Hindlimb muscle (tissue), 1 donor: ENCODE results near the gene CPSF4L. TPM values are rescaled to one million over a fixed set of nuclear protein-coding genes. Genes with fewer than 3 reads are reported as not detected.
"Not testable (repeated sequence)": the region's sequence is repeated elsewhere in the genome, so short reads cannot be mapped to it uniquely, and the experiment has no call there.

ENCODE experiments used
- DNase-seq: peaks from one replicate; pipeline ENCODE4 v3.0.0-alpha.2; 2013
- polyA plus RNA-seq: library from polyadenylated mRNA; unstranded; fragments of 120-200 nt; gene quantifications from one replicate; pipeline ENCODE4 v1.2.1, GENCODE V29; 2013; ENCODE audit not compliant: insufficient read length

The CPSF4L gene
- polyA plus RNA-seq, 1 donor: not detected

- DNase-seq: no peak
Measured at GRCh38 chr17:73267648-73268537, 6.2 kb upstream of the CPSF4L start.

DNA sequence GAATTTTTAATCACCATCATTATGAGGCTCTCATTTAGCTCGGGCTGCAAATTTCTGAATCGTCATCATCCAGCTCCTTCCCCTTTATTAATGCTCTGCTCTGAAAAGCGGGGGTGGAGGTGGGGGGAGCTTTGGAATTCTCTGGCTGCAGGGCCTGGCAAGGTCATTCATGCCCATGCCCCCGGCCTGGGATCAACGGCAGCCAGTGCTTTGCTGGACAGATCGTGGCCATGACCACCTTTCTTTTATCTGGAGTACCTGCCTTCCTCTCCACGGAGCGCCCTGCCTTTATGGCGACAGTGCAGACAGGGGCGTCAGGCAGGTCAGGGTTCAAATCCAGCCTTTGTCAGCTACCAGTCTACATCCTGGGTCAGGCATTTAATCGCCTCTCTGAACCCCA, 5.1 kb upstream of the CPSF4L start:
- no peak for DNase-seq

DNA sequence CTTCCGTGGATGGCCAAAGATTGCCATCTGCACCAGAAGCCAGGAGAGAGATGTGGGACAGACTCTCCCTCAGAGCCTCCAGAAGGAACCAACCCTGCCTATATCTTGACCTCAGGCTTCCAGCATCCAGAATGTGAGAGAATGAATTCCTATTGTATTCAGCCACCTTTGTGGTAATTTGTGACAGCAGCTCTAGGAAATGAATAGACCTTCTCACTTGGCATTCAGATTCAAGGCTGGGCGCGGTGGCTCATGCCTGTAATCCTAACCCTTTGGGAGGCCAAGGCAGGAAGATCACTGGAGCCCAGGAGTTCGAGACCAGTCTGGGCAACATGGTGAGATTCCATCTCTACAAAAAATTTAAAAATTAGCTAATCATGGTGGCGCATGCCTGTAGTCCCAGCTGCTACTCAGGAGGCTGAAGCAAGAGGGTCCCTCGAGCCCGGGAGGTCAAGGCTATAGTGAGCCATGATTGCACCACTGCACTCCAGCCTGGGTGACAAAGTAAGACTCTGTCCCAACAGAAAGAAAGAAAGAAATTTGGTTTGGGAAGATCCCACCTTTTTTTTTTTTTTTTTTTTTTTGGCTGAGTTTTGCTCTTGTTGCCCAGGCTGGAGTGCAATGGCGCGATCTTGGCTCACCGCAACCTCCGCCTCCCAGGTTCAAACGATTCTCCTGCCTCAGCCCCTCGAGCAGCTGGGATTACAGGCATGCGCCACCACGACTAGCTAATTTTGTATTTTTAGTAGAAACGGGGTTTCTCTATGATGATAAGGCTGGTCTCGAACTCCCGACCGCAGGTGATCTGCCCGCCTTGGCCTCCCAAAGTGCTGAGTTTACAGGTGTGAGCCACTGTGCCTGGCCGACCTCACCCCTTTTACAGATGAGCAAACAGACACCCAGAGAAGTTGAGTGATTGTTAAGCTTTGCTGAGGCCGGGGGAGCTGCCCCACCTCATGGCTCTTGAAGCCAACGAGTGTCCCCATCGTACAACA, 4.3 kb upstream of the CPSF4L start:
- DNase-seq: no peak

DNA sequence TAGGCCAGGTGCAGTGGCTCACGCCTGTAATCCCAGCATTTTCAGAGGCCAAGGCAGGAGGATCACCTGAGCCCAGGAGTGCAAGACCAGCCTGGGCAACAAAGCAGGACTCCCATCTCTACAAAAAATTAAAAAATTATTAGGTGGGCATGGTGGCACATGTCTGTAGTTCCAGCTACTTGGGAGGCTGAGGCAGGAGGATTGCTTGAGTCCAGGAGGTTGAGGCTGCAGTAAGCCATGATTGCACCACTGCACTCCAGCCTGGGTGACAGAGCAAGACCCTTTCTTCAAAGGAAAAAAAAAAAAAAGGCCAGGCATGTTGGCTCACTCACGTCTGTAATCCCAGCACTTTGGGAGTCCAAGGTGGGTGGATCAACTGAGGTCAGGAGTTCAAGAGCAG, 2.8 kb upstream of the CPSF4L start:
- not testable (repeated sequence) for DNase-seq

DNA sequence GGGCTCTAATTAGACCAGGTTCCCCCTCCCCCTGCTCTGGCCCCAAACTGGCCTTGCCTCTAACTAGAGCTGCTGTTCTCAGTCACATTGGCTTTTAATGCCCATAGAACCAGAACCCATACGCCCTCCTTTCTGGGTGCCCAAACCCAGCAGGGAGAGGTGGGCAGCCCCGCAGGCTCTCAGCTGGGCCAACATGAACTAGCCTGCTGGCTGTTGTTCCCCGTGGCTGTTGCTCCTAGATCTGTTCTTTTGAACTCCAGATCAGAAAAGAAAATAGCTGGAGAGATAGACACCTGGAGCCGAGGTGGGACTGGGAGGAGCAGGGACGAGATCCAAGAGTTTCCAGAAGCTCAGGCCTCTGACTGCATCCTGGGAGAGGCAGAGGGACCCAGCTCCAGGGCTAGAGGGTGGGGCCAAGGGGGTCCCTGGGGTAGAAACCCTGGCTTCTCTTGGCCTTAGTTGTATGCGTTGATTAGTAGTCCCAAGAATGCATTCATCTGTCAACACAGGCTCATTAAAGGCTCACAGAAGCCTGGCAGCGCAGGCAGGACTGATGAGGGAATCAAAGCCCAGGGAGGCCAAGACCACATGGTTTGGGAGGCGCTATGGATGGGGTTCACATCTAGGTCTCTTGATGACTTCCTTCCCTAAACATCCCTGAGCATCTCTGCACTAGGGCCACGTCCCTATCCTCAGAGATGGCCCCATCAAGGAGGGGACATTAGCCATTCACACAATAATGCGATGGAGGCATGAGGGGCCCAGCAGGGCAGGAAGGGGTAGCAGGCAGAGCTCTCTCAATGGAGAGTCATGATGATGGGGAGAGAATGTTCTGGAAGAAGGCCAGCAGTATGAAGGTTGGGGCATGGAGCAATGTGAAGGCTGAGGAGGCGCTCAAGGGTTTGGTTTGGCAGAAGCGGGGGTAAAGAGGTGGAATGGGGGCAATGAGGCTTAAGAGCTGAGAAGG, 1.3 kb upstream of the CPSF4L start:
- DNase-seq: no peak

DNA sequence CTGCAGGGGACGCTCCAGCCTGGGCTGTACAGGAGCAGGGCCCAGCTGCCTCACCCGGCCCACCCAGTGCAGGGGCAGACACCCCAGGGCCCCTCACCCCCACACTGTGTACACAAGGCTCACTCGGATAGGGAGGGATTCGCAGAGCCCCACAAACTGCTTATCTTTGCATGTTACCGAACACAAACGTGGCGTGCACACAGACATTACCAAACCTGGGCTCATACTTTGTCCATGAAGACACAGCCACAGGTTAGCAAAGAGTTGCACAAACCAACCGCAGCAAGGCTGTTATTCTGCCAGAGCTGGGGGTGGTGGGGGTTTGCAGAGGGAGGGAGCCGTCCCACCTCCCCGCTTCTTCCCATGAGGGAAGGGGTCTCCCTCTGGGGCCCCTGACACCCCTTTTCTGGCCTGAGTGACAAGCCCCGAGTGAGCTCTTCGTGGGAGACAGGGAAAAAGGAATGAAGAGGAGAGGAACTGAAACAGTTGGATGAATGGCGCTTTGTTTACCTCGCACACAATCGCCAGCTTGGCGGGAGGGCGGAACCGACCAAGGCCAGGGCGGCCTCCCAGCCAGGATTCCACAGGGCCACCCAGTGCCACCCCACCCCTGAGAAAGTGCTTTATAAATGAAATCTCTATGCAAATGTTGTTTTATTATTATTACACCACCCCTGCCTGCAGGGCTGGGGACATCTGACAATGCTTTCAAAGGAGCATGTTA, 434 bp upstream of the CPSF4L start:
- no peak for DNase-seq

DNA sequence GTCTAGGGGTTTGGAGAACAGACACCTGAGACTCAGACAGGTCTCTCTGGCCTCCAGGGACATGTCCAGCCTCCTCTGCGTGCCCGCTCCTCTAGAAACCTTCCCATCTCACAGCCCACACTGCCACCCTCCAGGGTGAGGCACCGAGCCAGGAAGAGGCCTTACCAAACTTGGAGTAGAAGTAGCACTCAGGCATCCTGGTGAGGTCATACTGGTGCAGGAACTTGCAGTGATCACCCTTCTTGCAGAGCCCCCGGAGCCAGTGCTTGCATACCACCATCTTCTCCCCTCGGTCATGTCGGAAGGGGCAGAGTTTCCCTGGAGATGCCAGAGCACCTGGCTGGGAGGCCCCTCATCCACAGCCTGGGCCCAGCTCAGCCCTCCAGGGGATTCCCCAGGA, 4.2 kb downstream of the CPSF4L start:
- no peak for DNase-seq

DNA sequence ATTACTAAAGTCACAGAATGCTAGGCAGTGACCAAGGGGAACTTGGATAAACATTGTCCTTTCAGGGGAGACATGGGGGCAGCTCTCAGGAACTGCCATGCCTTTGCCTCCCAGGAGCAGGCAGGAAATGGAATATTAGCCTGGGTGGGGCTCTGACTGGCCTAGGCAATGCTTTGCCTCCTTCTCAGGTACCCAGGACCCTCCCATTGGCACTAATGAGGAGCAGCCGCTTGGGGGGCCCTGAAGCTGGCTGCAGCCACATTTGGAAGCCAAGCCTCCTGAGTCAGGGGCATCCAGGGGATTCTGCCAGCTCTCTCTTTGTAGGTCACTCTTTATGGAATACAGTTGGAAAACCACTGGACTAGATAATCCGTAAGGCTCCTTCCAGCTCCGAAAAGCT, 5.5 kb downstream of the CPSF4L start:
- DNase-seq: no peak

- peak; percentile 53 for DNase-seq
Measured at GRCh38 chr17:73255671-73256181, 6.0 kb downstream of the CPSF4L start.

GRCh38 chr17:73251871-73252270, 9.8 kb downstream of the CPSF4L start:
- no peak for DNase-seq

- no peak for DNase-seq
Measured at GRCh38 chr17:73250851-73251640, 10.6 kb downstream of the CPSF4L start.

DNA sequence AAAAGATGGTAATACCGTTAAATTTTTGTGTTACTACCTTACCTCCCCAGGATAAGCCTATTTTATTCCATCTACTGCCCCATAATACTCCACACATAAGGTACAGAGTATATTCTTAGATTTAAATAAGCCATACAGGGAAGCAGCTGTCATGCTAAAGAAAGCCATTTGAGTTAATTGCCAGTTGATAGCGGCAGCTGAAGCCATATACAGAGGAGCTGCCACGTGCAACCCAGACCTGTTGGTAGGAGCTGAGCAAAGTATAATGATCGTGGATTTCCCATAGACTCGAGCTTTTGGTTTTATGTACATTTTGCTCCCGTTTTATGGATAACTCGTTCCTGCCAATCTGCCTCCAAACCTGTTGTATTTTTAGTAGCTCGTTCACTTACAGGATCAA, 12.0 kb downstream of the CPSF4L start:
- DNase-seq: no peak

DNA sequence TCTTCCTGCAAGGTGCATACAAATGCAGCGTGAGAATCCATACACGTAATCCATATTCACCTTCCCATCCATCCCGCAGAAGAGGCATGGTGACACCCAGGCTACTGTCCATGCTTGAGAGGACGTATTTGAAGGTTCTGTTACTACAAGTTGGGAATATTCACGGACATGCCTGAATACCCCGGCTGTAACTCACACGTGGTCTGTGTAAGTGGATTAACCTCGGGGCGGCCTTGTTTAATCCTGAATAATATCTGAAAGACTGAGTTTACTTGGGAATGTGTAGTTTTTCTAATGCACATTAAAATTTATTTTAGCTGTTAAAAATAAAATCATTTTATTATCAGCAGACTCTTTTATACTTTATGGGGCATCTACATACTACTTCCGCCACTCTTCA, 13.1 kb downstream of the CPSF4L start:
- no peak for DNase-seq

DNA sequence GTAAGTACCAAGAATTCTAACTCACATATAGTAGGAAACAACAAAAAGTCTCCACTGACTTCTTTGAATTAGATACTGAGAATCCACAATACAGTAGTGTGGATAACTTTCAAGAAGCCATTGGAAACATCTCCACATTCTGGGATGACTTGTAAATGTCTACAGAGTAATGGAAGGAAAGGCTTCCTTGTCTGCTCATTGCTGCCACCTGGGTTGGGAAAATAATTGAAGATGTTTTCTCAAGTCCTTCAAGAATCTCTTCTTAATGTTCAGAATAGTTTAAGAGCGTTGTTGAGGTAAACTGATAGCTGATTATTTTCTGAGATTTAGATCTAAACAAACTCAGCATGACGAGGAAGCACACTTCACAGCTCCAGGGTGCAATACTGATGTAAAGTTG, 14.0 kb downstream of the CPSF4L start:
- DNase-seq: no peak

DNA sequence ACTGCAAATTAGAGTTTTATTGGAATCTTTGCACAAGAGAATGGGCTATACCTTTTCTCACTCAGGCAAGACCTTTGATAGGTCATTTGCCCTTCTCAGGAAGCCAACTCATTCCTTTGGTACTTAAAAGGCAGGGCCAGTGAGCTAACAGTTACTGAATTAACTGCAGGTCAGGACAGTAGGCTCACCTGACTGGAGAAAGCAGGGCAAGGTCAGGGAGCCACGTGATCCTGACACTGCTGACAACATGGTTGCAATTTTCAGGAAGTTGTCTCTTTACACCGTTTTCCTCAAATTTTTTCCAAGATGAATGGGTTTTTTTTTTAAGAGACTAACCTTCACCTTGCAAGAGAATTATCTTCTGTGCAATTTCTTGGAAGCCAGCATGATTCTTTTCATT, 21.1 kb downstream of the CPSF4L start:
- DNase-seq: no peak

- DNase-seq: no peak
Measured at GRCh38 chr17:73237714-73238113, 24.0 kb downstream of the CPSF4L start.

- DNase-seq: no peak
Measured at GRCh38 chr17:73234736-73235135, 26.9 kb downstream of the CPSF4L start.

GRCh38 chr17:73232587-73233373, 28.9 kb downstream of the CPSF4L start:
- peak; percentile 29 for DNase-seq

GRCh38 chr17:73231841-73232586, 29.7 kb downstream of the CPSF4L start:
- peak; percentile 96 for DNase-seq
